ENCODE data around the gene SVIL.
"Not testable (repeated sequence)": the region's sequence is repeated elsewhere in the genome, so short reads cannot be mapped to it uniquely, and the experiment has no call there.

The SVIL gene

DNA sequence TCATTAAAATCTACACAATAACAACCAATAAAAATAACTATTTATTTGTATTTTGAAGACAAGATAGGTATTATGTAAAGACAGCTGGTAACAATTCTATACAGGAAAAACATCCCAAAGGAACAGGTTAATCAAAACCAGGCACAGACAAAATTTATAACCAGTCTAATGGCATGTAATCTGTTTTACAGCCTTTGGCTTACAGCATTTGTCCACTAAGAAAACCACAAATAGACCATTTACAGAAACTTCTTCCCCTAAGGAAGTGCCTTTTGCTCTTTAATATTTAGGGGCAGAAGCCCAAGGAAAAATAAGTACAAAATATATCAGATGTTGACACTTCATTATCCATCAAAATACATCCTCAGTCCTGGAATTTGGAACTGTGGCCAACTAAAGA is 65.0 kb downstream of the SVIL start:
- no peak for DNase-seq

DNA sequence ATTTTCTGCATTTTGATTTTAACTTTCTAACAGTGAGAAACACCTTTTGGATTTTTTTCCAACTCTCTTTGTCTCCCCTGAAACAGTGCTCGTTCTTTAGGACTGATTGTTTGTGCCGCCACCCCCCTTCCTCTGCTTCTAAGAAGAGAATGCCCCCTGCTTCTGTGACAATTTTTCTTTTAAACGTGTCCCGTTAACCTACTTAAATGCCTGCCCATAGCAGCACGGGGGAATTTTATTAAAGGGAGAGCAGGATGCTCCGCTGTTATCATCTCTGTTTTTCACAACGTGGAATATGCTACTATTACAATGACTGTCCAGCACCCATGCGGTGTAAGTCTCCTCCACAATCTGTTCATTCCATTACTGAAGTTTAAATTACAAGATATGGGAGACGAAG is 67.8 kb downstream of the SVIL start:
- DNase-seq: no peak

DNA sequence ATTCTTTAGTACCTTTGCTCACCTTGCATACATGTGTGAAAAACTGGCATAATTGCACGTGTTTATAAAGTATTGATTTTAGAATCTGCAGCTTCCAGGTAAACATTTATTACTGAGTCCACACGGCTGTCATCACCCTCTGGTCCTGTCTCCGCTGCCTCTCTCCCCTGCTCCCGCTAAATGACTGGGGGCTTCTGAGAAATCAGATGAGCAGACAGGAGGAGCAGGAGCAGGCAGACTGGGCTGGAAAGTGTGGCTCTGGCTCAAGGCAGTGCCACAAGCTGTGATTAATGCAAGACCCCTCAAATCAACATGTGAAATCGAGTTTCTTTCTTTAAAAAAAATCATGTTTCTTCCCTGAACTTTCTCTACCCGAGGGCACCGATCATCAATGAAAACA is 68.6 kb downstream of the SVIL start:
- DNase-seq: not testable (repeated sequence)

DNA sequence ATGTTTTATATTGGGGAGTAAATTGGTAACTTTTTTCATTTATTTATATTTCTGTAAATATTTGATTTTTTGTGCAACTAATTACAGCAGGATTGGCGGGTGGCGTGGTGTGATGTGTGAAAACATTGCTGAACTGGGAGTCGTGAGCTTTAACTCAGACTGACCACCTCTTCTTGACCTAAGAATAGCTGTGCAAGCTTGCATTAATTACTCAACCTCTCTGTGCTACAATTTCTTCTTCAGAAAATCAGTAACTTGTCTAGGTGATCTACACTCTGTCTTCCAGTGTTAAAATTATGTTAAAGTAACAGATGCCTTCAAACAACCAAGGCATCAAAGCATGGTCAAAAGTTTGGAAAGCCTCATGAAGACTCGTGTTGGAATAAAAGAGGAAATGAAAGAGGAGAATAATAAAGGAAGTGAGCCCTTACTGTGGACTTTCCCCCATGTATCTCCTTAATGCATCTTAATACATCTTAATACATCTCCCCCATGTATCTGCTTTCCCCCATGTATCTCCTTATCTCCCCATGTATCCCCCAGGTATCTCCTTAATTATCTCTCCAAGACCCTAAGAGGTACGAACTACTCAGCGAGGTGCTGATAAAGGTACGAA is 71.2 kb downstream of the SVIL start:
- DNase-seq: no peak

DNA sequence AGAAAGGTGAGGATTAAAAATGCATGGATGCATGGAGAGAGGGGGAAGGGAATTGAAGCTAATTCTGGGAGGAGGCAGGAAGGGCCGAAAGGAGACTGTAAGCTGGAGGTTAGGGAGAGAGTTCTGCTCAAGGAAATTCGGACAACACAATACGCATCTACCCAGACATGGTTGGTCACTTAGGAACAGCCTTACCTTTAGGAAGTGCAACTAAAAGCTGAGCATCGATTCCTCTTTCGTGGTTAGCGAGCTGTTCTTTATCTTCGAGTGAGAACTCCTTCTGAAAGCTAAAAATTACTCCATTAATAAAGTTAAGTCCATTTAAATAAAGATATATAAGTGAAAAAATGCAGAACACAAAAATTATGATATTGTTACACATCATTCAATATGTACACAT is 71.8 kb downstream of the SVIL start:
- not testable (repeated sequence) for DNase-seq

DNA sequence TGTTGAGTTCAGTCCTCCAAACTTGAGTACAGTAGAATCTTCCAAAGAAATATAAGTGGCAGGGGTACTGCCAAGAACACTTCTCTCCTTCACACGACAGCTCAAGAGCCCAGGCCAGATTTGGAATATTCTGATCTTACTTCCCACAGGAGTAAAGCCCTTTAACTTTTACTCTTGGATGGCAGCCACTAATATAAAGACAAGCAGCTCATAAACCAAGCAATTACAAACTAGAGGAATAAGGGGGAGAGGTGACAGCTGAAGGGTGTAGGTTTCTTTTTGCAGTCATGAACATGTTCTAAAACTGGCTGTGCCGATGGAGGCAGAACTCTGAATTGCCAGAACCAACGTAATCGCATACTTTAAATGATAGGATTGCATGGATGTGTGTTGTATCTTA is 74.8 kb downstream of the SVIL start:
- DNase-seq: no peak

DNA sequence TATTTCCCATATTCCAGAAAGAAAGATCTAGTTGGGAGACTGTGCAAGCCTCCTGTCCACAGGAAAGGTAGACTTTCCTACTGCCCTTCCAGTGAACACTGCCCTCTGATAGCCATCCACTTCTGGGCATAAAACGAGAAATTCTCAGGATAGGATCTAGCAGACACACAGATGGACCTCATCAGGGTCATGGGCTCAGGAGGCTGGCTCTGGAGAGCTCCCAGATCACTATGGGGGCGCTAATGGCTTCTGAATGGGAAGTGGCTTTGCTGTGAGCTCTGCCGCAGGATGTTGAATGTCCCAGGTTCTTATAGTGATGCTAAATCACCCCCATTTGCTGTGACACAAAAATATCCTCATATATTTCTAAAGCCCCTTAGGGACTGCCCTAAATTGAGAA is 77.1 kb downstream of the SVIL start:
- DNase-seq: no peak

DNA sequence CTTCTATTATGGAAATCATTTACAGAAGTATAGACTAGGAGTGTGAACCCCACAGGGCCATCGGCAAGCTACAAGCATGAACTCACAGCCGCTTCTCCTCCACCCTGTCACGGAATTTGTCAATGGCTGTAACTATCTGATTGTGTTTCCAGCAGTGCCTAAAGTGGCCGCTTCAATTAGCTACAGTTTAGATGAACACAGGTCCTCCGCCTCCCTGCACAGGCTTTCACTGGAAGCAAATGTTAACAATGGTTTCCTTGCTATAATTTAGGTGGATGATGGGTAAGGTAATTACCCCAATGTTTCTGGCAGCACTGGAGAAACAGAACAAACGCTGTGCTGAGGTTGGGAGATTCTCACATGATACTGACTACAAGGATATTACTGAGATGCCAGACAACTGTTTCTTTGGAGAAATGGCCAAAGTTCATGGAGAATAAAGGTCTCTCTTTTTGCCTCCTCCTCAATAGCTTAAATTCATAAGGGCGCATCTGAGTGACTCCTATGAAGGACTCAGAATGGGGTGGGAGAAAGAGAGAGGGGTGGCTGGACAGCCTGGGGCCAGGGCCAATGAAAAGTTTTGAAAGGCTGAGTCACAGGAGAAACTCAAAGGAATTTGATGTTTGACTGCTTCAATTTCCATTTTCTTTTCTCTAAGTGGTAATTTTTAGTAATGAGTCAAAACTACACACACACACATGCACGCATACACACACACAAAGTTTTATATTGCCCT is 78.9 kb downstream of the SVIL start:
- peak in 1 of 5 donors; percentile 8 for DNase-seq

DNA sequence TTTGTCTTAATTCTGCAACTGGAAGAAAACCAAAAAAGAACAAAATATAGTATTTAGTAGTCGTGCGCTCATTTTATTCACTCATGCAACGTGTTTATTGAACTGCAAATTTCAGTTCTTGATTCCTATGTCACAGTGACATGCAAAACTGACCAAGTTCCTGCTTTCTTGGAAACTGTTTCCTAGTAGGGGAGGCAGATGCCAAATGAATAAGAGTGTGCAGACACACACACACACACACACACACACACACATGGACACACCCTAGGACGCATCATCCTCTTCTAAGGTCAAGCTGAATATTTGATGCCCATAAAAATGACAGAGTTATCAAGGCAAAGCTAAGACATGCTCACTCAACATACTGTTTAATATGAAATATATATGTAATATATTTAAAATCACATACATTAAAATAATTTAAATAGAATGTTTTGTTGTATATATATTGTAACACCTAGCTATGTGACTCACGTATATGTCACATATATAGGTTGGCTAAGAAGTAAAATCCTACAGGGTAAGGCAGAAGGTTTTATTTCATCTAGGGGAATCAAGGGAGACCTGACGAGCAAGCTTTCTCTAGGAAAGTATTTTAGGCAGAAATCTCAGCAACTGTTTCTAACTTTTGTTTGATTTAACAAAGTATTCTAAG is 79.6 kb downstream of the SVIL start:
- peak in 1 of 5 donors; percentile 33 for DNase-seq

DNA sequence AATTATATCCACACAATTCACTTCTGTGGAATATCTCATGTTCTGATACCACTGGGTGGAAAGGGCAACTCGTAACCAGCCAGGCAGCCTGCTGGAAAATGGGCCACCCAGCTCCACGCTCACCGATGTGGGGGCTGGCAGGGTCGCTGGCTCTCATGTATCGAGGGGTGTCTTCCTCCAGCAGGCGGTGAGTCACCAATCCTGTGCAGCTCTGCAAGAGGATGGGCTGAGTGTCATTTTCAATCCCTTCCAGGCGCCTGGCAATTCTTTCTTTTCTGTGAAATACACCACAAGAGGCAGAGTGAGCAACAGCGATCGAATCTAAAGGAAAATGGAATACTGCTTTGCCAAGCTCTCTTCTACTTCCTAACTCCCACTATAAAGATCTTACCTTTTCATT is 80.1 kb downstream of the SVIL start:
- DNase-seq: no peak

DNA sequence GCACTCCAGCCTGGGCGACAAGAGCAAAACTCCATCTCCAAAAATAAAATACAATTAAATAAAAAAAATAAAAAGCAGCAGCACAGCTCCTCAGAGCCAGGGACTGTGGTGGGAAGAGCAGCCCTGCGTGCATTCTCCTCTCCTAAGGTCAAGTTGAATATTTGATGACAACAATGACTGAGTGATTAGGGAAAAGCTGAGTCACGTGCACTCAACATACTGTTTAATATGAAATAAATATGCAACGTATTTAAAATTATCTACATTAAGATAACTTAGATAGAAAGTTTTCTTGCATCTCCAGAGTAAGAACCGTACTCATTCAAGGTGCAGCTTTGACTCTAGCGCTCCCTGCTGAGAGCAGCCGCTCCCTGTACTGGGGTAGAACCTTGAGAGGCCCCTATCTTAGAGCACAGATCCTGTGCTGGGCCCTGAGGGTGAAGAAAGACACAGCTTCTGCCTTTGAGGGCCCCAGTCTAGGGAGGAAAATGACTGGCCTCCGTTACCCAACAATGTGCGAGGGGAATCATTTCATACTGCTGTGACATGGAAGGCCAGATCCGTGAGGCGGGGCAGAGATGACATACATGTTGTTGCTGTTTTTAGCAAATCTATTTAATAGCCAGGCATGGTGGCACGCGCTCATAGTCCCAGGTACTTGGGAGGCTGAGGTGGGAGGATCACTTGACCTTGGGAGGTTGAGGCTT is 81.1 kb downstream of the SVIL start:
- DNase-seq: no peak

DNA sequence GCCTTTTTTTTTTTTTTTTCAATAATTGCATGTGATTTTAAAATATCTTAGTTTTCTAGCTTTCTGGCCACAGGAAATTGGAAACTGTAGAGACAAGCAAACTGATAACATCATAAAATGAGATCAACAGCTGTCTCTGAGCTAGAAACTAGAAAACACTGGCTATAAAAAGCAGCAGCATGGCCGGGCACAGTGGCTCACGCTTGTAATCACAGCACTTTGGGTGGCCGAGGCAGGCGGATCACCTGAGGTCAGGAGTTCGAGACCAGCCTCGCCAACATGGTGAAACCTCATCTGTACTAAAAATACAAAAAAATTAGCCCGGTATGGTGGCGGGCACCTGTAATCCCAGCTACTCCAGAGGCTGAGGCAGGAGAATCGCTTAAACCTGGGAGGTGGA is 81.7 kb downstream of the SVIL start:
- not testable (repeated sequence) for DNase-seq

DNA sequence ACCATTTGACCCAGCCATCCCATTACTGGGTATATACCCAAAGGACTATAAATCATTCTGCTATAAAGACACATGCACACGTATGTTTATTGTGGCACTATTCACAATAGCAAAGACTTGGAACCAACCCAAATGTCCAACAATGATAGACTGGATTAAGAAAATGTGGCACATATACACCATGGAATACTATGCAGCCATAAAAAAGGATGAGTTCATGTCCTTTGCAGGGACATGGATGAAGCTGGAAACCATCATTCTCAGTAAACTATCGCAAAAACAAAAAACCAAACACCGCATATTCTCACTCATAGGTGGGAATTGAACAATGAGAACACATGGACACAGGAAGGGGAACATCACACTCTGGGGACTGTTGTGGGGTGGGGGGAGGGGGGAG is 85.3 kb downstream of the SVIL start:
- not testable (repeated sequence) for DNase-seq

DNA sequence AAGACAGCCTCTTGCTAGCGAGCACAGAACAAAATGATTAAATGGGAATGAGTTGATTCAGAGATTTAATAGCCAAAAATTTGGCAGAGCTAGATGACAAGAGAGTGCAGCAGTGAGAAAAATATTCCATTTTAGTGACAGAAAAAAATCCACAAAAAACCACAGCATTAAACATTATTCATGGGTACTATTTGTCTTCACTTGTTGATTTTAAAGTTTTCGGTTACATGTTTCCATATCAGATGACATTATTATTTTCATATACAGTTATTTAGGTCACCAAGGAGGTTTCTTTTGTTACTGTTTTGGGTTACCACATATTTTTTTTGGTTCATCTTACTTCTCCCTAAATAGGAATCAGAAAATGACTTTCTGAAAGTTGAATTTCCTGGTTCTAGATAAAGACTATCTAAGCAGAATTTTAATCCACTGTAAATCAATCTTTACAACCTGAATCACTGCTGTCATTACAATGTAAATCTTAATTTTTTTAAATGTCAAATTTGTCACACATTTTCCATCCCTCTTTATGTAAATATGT is 87.9 kb downstream of the SVIL start:
- no peak for DNase-seq

DNA sequence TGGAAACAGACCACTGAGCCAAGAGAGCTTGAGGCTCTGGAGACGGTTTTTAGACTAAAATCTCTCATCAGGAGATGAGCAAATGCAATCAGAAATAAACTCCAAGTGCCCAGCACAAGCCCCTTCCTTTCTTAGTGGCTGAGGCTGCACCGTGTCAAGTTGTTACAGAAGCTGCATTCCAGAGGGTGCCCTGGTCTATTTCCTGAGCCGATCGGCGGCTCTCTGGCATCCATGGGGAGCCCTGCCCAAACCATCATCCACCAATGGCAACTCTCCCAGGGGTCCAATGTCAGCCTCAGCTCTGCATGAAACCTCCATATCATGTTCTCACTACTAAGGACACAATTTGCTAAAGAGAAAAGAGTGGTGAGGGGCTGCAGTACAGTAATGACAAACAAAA is 89.6 kb downstream of the SVIL start:
- DNase-seq: no peak

DNA sequence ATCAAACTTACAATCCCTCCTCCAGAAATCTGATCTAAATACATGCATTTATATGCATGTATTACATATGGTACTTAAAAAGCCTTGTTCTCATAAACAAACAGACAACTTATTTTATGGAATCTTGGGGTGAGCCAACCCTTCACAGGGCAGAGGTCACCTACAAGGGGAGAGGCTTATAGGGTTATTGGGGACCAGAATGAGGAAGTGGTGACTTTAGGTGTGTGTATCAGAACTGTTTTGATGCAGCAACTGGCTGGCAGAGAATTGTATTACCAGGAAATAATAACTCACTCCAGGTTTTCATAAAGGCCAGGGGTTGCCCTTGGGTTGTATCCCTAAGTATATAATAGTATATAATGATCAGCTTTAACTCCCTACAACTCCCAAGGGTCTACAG is 91.1 kb downstream of the SVIL start:
- no peak for DNase-seq

DNA sequence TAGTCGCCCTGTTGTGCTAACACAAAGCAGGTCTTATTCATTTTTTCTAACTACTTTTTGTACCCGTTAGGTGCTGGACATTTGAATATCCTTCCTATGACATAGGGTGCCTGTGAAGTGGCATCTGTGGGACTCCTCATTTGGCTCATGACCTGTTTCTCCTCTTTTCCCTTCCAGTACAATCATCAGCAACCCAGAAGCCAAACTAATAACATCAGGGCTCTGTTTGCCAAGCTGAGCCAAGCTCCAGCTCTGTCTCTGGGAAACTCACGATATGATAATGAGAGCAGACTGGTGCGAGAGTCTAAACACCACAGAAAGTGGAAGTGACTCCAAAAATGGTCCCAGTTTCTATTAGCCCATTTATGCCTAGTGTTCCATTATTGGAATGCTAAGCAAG is 92.0 kb downstream of the SVIL start:
- DNase-seq: no peak

DNA sequence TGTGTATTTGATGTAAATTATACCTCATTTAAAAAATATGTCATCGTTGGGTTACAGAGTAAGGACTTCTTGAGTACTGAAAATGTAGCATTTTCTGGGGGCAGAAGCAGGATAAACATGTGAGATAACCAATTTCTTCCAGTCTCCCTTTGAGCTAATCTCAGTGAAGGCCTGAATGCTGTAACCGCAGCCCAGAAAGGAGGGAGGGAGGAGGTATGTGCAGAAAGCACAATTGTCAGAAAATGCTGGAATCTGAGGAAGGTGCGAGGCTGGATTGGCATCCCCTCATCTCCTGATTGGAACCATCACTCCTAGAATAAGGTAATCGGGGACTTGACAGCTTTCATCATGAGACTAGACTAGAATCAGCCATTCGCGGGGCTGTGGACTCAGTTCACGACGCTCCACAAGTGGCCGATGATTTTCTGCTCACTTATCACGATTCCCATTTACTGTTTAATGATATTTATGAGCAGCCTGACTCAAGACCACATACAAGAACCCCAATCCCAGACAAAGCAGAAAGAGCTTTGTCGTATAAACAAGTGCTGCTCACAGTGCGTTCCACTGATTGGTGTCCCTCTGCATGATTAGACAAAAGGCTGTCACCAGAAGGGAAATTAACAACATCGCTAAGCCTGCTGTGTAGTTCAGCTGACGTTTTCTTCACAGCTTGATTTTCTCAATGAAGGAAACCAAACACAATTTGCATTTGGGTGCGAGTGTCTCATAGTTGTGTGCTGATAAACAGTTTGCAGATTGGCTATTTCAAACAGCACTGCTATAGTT is 93.2 kb downstream of the SVIL start:
- no peak for DNase-seq

DNA sequence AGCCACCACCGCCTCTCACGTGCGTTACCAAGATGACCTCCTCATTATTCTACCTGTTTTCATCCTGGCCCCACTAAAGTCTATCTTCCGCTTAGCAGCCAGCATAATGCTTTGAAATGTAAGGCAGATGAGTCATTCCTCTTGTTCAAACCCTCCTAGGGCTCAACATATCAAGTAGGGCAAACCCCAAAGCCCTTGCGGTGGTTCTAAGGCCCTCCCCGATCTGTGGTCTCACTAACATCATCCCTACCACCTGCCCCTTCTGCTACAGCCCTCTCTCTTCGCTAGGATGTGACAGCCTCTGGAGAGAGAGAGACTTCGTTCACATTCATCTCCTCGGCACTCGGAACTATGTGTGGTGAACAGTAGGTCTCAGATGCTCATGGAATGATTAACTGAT is 94.8 kb downstream of the SVIL start:
- no peak for DNase-seq

DNA sequence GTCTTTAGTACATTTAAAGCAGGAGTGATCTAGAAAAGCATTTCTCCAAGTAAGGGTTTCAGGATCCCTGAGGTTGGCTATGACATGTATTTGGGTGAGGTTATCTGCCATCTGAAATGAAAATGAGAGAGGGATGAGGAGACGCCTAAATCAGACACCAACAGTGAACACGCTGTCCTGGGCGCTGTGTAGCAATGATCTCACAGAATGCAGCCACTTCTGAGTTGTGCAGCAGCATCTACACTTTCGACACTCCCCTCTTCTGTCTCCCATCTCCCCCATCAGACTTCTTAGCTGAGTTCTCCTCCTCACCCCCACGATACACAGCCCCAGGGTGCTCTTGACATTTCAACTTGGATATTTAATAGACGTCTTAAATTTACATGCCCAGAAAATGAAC is 95.4 kb downstream of the SVIL start:
- DNase-seq: no peak

DNA sequence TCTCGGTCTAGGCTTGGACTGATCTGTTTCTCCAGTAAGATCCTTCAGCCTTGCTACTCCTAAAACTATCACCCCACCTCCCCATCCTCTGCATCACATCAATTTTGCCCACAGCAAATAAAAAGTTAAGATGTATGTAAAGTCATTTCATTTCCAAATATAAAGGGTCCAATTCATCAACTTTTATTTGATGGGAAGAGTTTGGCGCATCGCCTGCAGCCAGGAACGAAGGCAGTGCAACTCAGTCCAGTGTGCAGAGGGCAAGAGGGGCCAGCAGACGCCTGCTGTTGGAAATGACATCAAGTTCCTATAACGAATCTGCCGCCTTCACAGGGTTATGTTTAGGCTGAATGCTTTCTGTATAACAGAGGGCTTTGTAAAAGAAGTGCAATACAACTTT is 97.0 kb downstream of the SVIL start:
- DNase-seq: no peak

DNA sequence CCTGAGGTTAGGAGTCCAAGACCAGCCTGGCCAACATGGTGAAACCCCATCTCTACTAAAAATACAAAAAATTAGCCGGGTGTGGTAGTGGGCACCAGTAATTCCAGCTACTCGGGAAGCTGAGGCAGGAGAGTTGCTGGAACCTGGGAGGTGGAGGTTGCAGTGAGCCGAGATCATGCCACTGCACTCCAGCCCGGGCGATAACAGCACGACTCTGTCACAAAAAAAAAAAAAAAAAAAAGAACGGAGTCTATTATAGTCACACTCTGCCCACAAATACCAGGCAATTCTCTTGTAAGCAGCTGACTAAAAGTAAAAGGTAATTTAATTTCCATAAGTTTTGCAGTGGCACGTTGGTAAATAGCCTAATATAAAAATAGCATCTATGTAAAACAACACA is 98.1 kb downstream of the SVIL start:
- not testable (repeated sequence) for DNase-seq
